IMR-90 (cell line): Measurements from ENCODE around the gene MRPS22. TPM values are rescaled to one million over a fixed set of nuclear protein-coding genes. Genes with fewer than 3 reads are reported as not detected.

Experiments
- ATAC-seq: fragments of 200-7000 bp; cut with Tn5 transposase; 2 replicates; pipeline ENCODE4 v1.9.1; 2020; ENCODE audit warnings: low read depth, mild to moderate bottlenecking, moderate library complexity
- BruUV-seq: library from RNA; stranded (reverse); fragments of 400-500 nt; replicated peaks from 2 replicates; lab custom pipeline; 2021; lab: Mats Ljungman, UMichigan
- CTCF ChIA-PET: fragments of 300-600 bp; formaldehyde crosslinking; extraction: SDS; loops from one replicate; lab custom pipeline; 2021; ENCODE audit warnings: antibody characterized with exemption; lab: Yijun Ruan, JAX
- POLR2A ChIA-PET: fragments of 300-600 bp; sonication (Branson Sonifier 250); formaldehyde crosslinking; loops from one replicate; lab custom pipeline; 2022; ENCODE audit warnings: antibody characterized with exemption; ENCODE audit not compliant: unreplicated experiment; lab: Charles Lee
- DNase-seq: peaks from one replicate; pipeline ENCODE4 v3.0.0; 2013
- H2AFZ ChIP-seq: replicated peaks from 2 replicates; pipeline ENCODE3; 2013; ENCODE audit warnings: low read length, mild to moderate bottlenecking; ENCODE audit not compliant: poor library complexity
- H2AK5ac ChIP-seq: 2 replicates; pipeline ENCODE4 v1.6.1; 2013; ENCODE audit warnings: low read depth, low read length, inconsistent platforms
- H2AK9ac ChIP-seq: replicated peaks from 2 replicates; pipeline ENCODE3; 2013; ENCODE audit warnings: mild to moderate bottlenecking, low read depth, low read length, moderate library complexity; ENCODE audit not compliant: poor library complexity
- H2BK120ac ChIP-seq: 2 replicates; pipeline ENCODE4 v1.6.1; 2013; ENCODE audit warnings: low read depth, low read length, inconsistent platforms
- H2BK15ac ChIP-seq: 3 replicates; pipeline ENCODE4 v1.6.1; 2013; ENCODE audit warnings: low read depth, low read length, inconsistent platforms
- H2BK20ac ChIP-seq: 2 replicates; pipeline ENCODE4 v1.6.1; 2013; ENCODE audit warnings: low read depth, mild to moderate bottlenecking, inconsistent platforms, low read length, moderate library complexity
- H2BK5ac ChIP-seq: 2 replicates; pipeline ENCODE4 v1.6.1; 2013; ENCODE audit warnings: mild to moderate bottlenecking, low read depth, low read length, inconsistent platforms; ENCODE audit not compliant: poor library complexity, severe bottlenecking
- H3K14ac ChIP-seq: replicated peaks from 2 replicates; pipeline ENCODE4 v1.6.1; 2013; ENCODE audit warnings: low read depth, low read length, inconsistent platforms
- H3K18ac ChIP-seq: 2 replicates; pipeline ENCODE4 v1.6.1; 2013; ENCODE audit warnings: low read depth, low read length, control low read depth
- H3K23ac ChIP-seq: 2 replicates; pipeline ENCODE4 v1.6.1; 2013; ENCODE audit warnings: low read depth, low read length, inconsistent platforms
- H3K27ac ChIP-seq: 2 replicates; pipeline ENCODE4 v1.5.1; 2013; ENCODE audit warnings: mild to moderate bottlenecking, control low read depth, low read length; ENCODE audit not compliant: insufficient read depth
- H3K27me3 ChIP-seq: 2 replicates; pipeline ENCODE4 v1.6.1; 2013; ENCODE audit warnings: low read length; ENCODE audit not compliant: control insufficient read depth, insufficient read depth
- H3K36me3 ChIP-seq: 2 replicates; pipeline ENCODE4 v1.6.1; 2013; ENCODE audit warnings: low read length, mixed read lengths; ENCODE audit not compliant: control insufficient read depth, insufficient read depth
- H3K4ac ChIP-seq: 2 replicates; pipeline ENCODE4 v1.6.1; 2013; ENCODE audit warnings: low read depth, low read length, inconsistent platforms
- H3K4me1 ChIP-seq: 2 replicates; pipeline ENCODE4 v1.6.1; 2013; ENCODE audit warnings: low read length, mixed read lengths; ENCODE audit not compliant: control insufficient read depth, insufficient read depth
- H3K4me2 ChIP-seq: 2 replicates; pipeline ENCODE4 v1.6.1; 2013; ENCODE audit warnings: low read depth, mild to moderate bottlenecking, control low read depth, low read length, moderate library complexity
- H3K4me3 ChIP-seq: 2 replicates; pipeline ENCODE4 v1.5.1; 2013; ENCODE audit warnings: low read depth, mild to moderate bottlenecking, control low read depth, low read length, moderate library complexity; ENCODE audit not compliant: insufficient read depth
- H3K56ac ChIP-seq: 2 replicates; pipeline ENCODE4 v1.6.1; 2013; ENCODE audit warnings: low read length, inconsistent platforms; ENCODE audit not compliant: insufficient read depth; ENCODE audit errors: extremely low read depth
- H3K79me1 ChIP-seq, 2 experiments: 2 replicates each; pipeline ENCODE4 v1.6.1; 2013; ENCODE audit warnings: low read length in 2 of 2, inconsistent platforms in 1 of 2, low read depth in 1 of 2
- H3K9ac ChIP-seq: 2 replicates; pipeline ENCODE4 v1.6.1; 2013; ENCODE audit warnings: low read depth, low read length, control low read depth
- H3K9me1 ChIP-seq: 2 replicates; pipeline ENCODE4 v1.6.1; 2013; ENCODE audit warnings: low read length, inconsistent platforms; ENCODE audit not compliant: insufficient read depth
- H3K9me3 ChIP-seq: 2 replicates; pipeline ENCODE4 v1.6.1; 2013; ENCODE audit warnings: low read length; ENCODE audit not compliant: control insufficient read depth, insufficient read depth
- H4K20me1 ChIP-seq: 2 replicates; pipeline ENCODE4 v1.6.1; 2013; ENCODE audit warnings: low read length, inconsistent platforms; ENCODE audit not compliant: insufficient read depth
- H4K5ac ChIP-seq: 2 replicates; pipeline ENCODE4 v1.6.1; 2013; ENCODE audit warnings: mild to moderate bottlenecking, low read depth, low read length, control low read depth
- H4K8ac ChIP-seq, 2 experiments: 2 replicates each; pipeline ENCODE4 v1.6.1; 2013; ENCODE audit warnings: low read depth in 2 of 2, low read length in 2 of 2, control low read depth in 1 of 2, inconsistent platforms in 1 of 2
- H4K91ac ChIP-seq: 2 replicates; pipeline ENCODE4 v1.6.1; 2013; ENCODE audit warnings: low read depth, low read length, inconsistent platforms; ENCODE audit not compliant: insufficient read depth
- CEBPB ChIP-seq: IDR thresholded peaks from 2 replicates; pipeline ENCODE4 v1.6.1; 2012; ENCODE audit warnings: low read depth, low read length, improper control_type of control experiment
- CHD1 ChIP-seq: IDR thresholded peaks from 2 replicates; pipeline ENCODE4 v1.6.1; 2012; ENCODE audit warnings: low read depth, low read length, improper control_type of control experiment
- FOS ChIP-seq: fragments of 150-350 bp; IDR thresholded peaks from 2 replicates; pipeline ENCODE4 v1.6.1; 2016; ENCODE audit warnings: low read depth, low read length
- MAZ ChIP-seq: IDR thresholded peaks from 2 replicates; pipeline ENCODE4 v1.6.1; 2012; ENCODE audit warnings: low read depth, mild to moderate bottlenecking, low read length, improper control_type of control experiment, moderate library complexity, borderline replicate concordance
- MXI1 ChIP-seq: IDR thresholded peaks from 2 replicates; pipeline ENCODE4 v1.6.1; 2012; ENCODE audit warnings: low read depth, mild to moderate bottlenecking, low read length, moderate library complexity, borderline replicate concordance
- NFE2L2 ChIP-seq: fragments of 150-350 bp; IDR thresholded peaks from 2 replicates; pipeline ENCODE4 v1.6.1; 2016; ENCODE audit warnings: low read depth, mild to moderate bottlenecking, low read length
- POLR2A ChIP-seq: IDR thresholded peaks from 2 replicates; pipeline ENCODE4 v1.6.1; 2012; ENCODE audit warnings: mild to moderate bottlenecking, low read depth, low read length
- RAD21 ChIP-seq: IDR thresholded peaks from 2 replicates; pipeline ENCODE4 v1.6.1; 2012; ENCODE audit warnings: low read length, improper control_type of control experiment
- RCOR1 ChIP-seq: IDR thresholded peaks from 2 replicates; pipeline ENCODE4 v1.6.1; 2012; ENCODE audit warnings: mild to moderate bottlenecking, low read length, improper control_type of control experiment; ENCODE audit not compliant: insufficient replicate concordance
- RFX5 ChIP-seq: IDR thresholded peaks from 2 replicates; pipeline ENCODE4 v1.8.0; 2012; ENCODE audit warnings: low read depth, mild to moderate bottlenecking, low read length, moderate library complexity
- SMC3 ChIP-seq: fragments of 150-350 bp; IDR thresholded peaks from 2 replicates; pipeline ENCODE4 v1.6.1; 2016; ENCODE audit warnings: low read depth, mild to moderate bottlenecking, antibody characterized with exemption, low read length, moderate library complexity
- WGBS, 2 experiments: methylation state at CpG; one replicate each; pipeline versions ENCODE4 v1.1.5 to v1.1.7; 2013; ENCODE audit warnings: missing lambda C conversion rate in 2 of 2; ENCODE audit not compliant: insufficient read length in 1 of 2; ENCODE audit errors: extremely low coverage in 2 of 2; 5-methylcytosine and 5-hydroxymethylcytosine counted together
- dilution Hi-C: fragments of 300-500 bp; cut with HindIII; formaldehyde crosslinking; loops from one replicate; pipeline ENCODE4 v1.14.3; 2018; ENCODE audit warnings: low sequenced_read_pairs; ENCODE audit not compliant: unreplicated experiment
- in situ Hi-C: fragments of 300-500 bp; cut with MboI; formaldehyde crosslinking; loops from 3 replicates; pipeline ENCODE4 v1.14.3; 2019; ENCODE audit warnings: low sequenced_read_pairs, inconsistent platforms, mixed read lengths
- intact Hi-C: fragments of 100-400 bp; cut with micrococcal nuclease; formaldehyde crosslinking; loops from 2 replicates; pipeline ENCODE4 v1.10.0; 2022
- polyA plus RNA-seq, 3 experiments: library from polyadenylated mRNA; depleted of rRNA; stranded (reverse); fragments of >200 nt; gene quantifications; 2 replicates each; pipeline ENCODE4 v1.2.3, GENCODE V29; 2012; ENCODE audit warnings: low replicate concordance in 1 of 3
- total RNA-seq: library from RNA; depleted of rRNA; stranded (reverse); fragments of >200 nt; gene quantifications from 2 replicates; pipeline ENCODE4 v1.2.3, GENCODE V29; 2012
- TF ChIP-seq, protein P1 (sequence below): fragments of 150-350 bp; IDR thresholded peaks from 2 replicates; pipeline ENCODE4 v1.6.1; 2016; ENCODE audit warnings: low read depth, mild to moderate bottlenecking, low read length, moderate library complexity, borderline replicate concordance
- TF ChIP-seq, protein P2 (sequence below): conservative IDR thresholded peaks from 2 replicates; pipeline ENCODE4 v1.5.1; 2012; ENCODE audit warnings: mild to moderate bottlenecking, low read depth, low read length, improper control_type of control experiment

Gene MRPS22
- total and polyA plus RNA-seq, 2 of the 4 experiments (the other 2 are of a cell fraction): 54.5 to 72.4 TPM

DNA sequence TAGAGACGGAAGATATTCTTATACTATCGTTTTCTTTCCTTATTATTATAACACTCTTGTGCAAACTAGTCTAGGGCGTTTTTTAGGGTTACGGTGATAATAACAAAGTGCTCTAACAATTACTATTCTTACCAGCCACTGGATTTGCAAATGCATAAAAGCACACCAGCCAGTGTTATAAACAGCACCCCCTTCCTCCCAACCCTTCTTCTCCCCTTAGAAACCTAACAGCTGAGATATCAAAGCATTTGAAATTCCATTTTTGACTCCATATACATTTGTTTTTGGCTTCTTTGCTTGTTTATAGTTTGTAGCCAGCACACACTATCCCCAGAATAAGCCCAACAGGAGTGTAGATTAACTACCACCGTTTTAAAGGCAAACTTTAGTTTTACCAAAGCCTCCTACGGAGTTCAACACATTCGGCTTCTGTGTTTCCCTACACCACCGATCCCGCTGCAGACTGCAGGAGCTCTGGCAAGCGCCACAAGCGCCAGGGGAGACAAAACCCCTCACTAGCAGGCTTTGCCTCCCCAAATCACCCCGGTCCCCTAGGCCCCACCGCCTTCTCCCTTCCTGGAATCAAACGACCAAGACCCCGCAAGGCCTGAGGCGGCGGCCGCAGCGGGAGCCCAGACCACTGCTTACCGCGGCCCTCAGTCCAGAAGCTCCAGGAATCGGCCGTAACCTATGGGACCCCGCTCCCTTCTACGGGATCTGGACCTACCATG, 45.2 kb downstream of the MRPS22 start:
- ChIA-PET POLR2A (interaction anchor here (1.0 kb wide), 1 partner anchor 25 kb away, joined by 3 read pairs; no protein-coding TSS in a partner anchor), CTCF (interaction anchor here (0.6 kb wide), 1 partner anchor 25 kb away, joined by 5 read pairs; no protein-coding TSS in a partner anchor)
- H3K18ac ChIP-seq: peak overlapping the region; percentile 45
- TSS peak; percentile 60 for BruUV-seq
- H2AK5ac ChIP-seq: peak overlapping the region; percentile 83
- no peaks in the 10 kb centered on the region for H3K9me3 ChIP-seq
- peak overlapping the region; percentile 94; the same call in 1 of the 2 replicates for H3K23ac ChIP-seq
- peak overlapping the region; percentile 89 for H4K91ac ChIP-seq
- H3K4me1 ChIP-seq: peaks cover 1% of the 10 kb centered on the region
- no peaks in the 10 kb centered on the region for H3K27me3 ChIP-seq
- no peak overlapping the region for H2BK15ac ChIP-seq
- intact Hi-C loops: loop anchor here (5.0 kb wide), 1 partner anchor 37 kb away; no protein-coding TSS in a partner anchor
- peak overlapping the region; percentile 72 for H3K4me3 ChIP-seq
- WGBS, 2 experiments: 0% methylated on average over 12 of the region's 25 CpGs; no CpG with 5 or more reads in 1 of the 2 experiments
- peaks cover 2 to 19% of the 10 kb centered on the region in 2 experiments; a peak in 2 of 4 replicates for H3K79me1 ChIP-seq
- H3K9me1 ChIP-seq: 0 out of 2 replicates have a peak, but pooled peaks cover 3% of the 10 kb centered on the region
- H3K4ac ChIP-seq: peak overlapping the region; percentile 93
- H2AK9ac ChIP-seq: peak overlapping the region; percentile 99
- H3K4me2 ChIP-seq: peak overlapping the region; percentile 90; the same call in 1 of the 2 replicates
- peak overlapping the region; percentile 88 for H3K56ac ChIP-seq
- peak overlapping the region; percentile 97 for H2AFZ ChIP-seq
- H2BK5ac ChIP-seq: peak overlapping the region; percentile 87
- ATAC-seq (no peak), DNase-seq (no peak)
- peak overlapping the region; percentile 36 for H2BK120ac ChIP-seq
- peaks cover 43% of the 10 kb centered on the region for H4K20me1 ChIP-seq
- H3K14ac ChIP-seq: peak overlapping the region; percentile 96
- H3K9ac ChIP-seq: peak overlapping the region; percentile 95
- H3K36me3 ChIP-seq: no peaks in the 10 kb centered on the region
- H3K27ac ChIP-seq: peak overlapping the region; percentile 91
- no peak overlapping the region for H2BK20ac ChIP-seq
- in situ Hi-C loops: loop anchor here (5.0 kb wide), 1 partner anchor 42 kb away; no protein-coding TSS in a partner anchor
- peak overlapping the region; percentile 72 to 96 for H4K8ac ChIP-seq
- dilution Hi-C loops: no loop called here
- H4K5ac ChIP-seq: peak overlapping the region; percentile 50; the same call in 1 of the 2 replicates
- TF ChIP-seq MAZ (no peak), POLR2A (no peak; the same call in 1 of the 2 replicates), NFE2L2 (no peak), RAD21 (no peak), CEBPB (no peak), SMC3 (no peak), CHD1 (no peak; the same call in 1 of the 2 replicates), RCOR1 (no peak), MXI1 (no peak), FOS (no peak), RFX5 (no peak)
- TF ChIP-seq, protein P1, sequence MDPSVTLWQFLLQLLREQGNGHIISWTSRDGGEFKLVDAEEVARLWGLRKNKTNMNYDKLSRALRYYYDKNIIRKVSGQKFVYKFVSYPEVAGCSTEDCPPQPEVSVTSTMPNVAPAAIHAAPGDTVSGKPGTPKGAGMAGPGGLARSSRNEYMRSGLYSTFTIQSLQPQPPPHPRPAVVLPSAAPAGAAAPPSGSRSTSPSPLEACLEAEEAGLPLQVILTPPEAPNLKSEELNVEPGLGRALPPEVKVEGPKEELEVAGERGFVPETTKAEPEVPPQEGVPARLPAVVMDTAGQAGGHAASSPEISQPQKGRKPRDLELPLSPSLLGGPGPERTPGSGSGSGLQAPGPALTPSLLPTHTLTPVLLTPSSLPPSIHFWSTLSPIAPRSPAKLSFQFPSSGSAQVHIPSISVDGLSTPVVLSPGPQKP: no peak
- TF ChIP-seq, protein P2, sequence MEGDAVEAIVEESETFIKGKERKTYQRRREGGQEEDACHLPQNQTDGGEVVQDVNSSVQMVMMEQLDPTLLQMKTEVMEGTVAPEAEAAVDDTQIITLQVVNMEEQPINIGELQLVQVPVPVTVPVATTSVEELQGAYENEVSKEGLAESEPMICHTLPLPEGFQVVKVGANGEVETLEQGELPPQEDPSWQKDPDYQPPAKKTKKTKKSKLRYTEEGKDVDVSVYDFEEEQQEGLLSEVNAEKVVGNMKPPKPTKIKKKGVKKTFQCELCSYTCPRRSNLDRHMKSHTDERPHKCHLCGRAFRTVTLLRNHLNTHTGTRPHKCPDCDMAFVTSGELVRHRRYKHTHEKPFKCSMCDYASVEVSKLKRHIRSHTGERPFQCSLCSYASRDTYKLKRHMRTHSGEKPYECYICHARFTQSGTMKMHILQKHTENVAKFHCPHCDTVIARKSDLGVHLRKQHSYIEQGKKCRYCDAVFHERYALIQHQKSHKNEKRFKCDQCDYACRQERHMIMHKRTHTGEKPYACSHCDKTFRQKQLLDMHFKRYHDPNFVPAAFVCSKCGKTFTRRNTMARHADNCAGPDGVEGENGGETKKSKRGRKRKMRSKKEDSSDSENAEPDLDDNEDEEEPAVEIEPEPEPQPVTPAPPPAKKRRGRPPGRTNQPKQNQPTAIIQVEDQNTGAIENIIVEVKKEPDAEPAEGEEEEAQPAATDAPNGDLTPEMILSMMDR: no peak
